GM10266 (cell line): ENCODE data around the gene LRRK1.

Source experiments
- DNase-seq: peaks from one replicate; pipeline ENCODE4 v3.0.0; 2012; ENCODE audit errors: extremely low spot score
- TF ChIP-seq, protein P1 (sequence below): IDR thresholded peaks from 2 replicates; pipeline ENCODE4 v1.5.1; 2012; ENCODE audit warnings: mild to moderate bottlenecking, low read depth; ENCODE audit not compliant: control insufficient read depth, insufficient read depth; ENCODE audit errors: missing control alignments

LRRK1 gene

GRCh38 chr15:101028772-101029438 lies 109.7 kb downstream of the LRRK1 start:
- TF ChIP-seq, protein P1, sequence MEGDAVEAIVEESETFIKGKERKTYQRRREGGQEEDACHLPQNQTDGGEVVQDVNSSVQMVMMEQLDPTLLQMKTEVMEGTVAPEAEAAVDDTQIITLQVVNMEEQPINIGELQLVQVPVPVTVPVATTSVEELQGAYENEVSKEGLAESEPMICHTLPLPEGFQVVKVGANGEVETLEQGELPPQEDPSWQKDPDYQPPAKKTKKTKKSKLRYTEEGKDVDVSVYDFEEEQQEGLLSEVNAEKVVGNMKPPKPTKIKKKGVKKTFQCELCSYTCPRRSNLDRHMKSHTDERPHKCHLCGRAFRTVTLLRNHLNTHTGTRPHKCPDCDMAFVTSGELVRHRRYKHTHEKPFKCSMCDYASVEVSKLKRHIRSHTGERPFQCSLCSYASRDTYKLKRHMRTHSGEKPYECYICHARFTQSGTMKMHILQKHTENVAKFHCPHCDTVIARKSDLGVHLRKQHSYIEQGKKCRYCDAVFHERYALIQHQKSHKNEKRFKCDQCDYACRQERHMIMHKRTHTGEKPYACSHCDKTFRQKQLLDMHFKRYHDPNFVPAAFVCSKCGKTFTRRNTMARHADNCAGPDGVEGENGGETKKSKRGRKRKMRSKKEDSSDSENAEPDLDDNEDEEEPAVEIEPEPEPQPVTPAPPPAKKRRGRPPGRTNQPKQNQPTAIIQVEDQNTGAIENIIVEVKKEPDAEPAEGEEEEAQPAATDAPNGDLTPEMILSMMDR: no peak
- DNase-seq: no peak

DNA sequence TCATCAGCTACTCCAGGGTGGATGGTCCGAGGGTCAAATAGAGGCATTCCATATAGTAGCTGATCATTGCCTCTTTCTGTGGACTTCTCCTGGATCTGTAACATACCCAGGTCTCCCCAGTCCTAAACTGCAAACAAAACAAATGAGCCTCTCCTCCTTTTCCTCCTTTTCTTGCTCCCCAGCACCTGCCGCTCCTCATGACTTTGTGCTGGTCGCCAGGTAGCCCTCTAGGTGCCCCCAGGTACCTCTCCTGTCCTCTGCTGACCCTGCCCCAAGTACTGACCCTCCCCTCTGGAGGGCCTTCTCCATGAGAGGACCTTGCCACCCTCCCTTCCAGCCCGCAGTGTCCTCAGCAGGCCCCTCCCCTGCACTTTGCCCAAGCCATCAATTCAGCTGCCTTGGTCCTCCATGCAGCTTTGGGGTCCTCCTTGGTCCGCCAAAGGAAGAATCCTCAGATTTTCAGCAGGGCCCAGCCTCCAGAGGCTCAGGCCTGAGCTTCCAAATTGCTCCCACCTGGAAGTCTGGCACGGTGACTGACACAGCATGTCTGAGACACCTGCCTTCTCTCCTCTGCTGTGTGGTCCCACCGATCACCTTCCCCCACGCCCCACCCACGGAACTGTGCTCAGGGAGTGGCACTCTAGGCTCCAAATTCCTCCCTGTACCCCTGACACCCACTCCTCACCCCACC lies 111.0 kb downstream of the LRRK1 start:
- DNase-seq: no peak
- TF ChIP-seq, protein P1: no peak

DNA sequence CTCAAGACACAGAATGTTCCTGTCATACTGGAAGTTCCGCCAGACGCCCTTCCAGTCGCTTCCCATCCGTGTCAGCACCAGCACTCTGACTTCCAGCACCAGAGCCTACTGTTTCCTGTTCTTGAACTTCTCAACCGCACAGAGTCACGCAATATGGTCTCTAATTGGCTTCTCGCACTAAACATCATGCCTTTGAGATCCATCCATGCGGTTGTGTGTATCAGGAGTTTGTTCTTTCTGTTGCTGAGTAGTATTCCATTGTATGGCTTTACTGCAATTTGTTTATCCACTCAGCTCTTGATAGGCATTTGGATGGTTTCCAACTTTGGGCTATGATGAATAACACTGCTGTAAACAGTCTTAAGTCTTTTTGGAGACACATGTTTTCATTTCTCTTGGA lies 112.1 kb downstream of the LRRK1 start:
- no peak for DNase-seq
- TF ChIP-seq, protein P1: no peak

DNA sequence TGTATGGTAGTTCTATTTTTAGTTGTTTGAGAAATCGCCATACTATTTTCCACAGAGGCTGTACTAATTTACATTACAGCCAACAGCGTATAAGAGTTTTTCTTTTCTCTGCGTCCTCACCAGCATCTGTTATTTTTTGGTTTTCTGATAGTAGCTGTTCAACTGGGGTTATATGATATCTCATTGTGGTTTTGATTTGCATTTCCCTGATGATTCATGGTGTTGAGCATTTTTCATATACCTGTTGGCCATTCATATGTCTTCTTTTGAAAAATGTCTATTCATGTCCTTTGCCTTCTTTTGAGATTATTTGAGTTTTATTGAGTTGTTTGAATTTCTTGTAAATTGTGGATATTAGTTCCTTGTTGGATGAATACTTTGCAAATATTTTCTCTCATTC lies 114.6 kb downstream of the LRRK1 start:
- no peak for DNase-seq
- TF ChIP-seq, protein P1: no peak

DNA sequence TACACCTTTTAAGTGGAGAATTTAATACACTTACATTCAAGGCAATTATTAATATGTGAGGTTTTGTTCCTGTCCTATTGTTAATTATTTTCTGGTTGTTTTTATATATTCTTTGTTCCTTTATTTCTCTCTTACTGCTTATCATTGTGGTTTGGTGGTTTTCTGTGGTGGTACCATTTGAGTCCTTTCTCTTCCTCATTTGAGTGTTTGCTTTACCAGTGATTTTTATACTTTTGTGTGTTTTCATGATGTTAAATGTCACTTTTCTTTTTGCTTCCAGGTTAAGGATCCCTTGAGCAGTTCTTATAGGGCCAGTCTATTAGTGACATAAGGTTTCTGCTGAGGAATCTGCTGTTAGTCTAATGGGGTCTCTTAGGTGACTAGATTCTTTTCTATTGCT lies 116.5 kb downstream of the LRRK1 start:
- DNase-seq: no peak

GRCh38 chr15:101036189-101036588 lies 117.0 kb downstream of the LRRK1 start:
- no peak for DNase-seq
- TF ChIP-seq, protein P1: no peak

More for the DNA sequence above, 116.5 kb downstream of the LRRK1 start:
- TF ChIP-seq, protein P1: no peak

- DNase-seq: no peak
- TF ChIP-seq, protein P1: no peak
Observed at GRCh38 chr15:101037090-101037830, 118.1 kb downstream of the LRRK1 start.
